Transverse colon (tissue), 4 donors: ENCODE results near the gene STAU1. TPM values are rescaled to one million over a fixed set of nuclear protein-coding genes. Genes with fewer than 3 reads are reported as not detected.
"Not testable (repeated sequence)": the region's sequence is repeated elsewhere in the genome, so short reads cannot be mapped to it uniquely, and the experiment has no call there.

Experiments
- DNase-seq: peaks from one replicate; pipeline ENCODE4 v3.0.0-alpha.2; 2019
- H3K27ac ChIP-seq, 4 donors: fragments of 200-600 bp; sonication (generic); 2 replicates each; pipeline ENCODE4 v1.5.1; 2016 to 2018; ENCODE audit warnings: inconsistent platforms in 4 of 4
- H3K27me3 ChIP-seq: fragments of 200-600 bp; sonication (generic); 2 replicates; pipeline ENCODE4 v1.5.1; 2017; ENCODE audit warnings: inconsistent platforms
- H3K36me3 ChIP-seq, 4 donors: fragments of 200-600 bp; sonication (generic); 2 replicates each; pipeline ENCODE4 v1.5.1; 2017 to 2019; ENCODE audit warnings: inconsistent platforms in 4 of 4
- H3K4me1 ChIP-seq, 4 donors: fragments of 200-600 bp; sonication (generic); 2 replicates each; pipeline ENCODE4 v1.5.1; 2017 to 2020; ENCODE audit warnings: inconsistent platforms in 4 of 4
- H3K4me3 ChIP-seq, 4 donors: fragments of 200-600 bp; sonication (generic); 1 replicate in 1 of 4; 2 replicates in 3 of 4; pipeline versions ENCODE4 v1.5.1 to v1.6.1; 2017 to 2019; ENCODE audit warnings: inconsistent platforms in 4 of 4
- H3K9me3 ChIP-seq, 2 donors: fragments of 200-600 bp; sonication (generic); 2 replicates each; pipeline ENCODE4 v1.5.1; 2017 to 2019; ENCODE audit warnings: inconsistent platforms in 2 of 2
- CTCF ChIP-seq, 5 experiments: fragments of 200-600 bp in 3 of 5; fragments of 450-650 bp in 2 of 5; sonication (generic) in 3 of 5; IDR thresholded peaks; 1 replicate in 2 of 5; 2 replicates in 3 of 5; pipeline ENCODE4 v1.5.1; 2016 to 2017; ENCODE audit warnings: antibody characterized with exemption in 5 of 5, inconsistent platforms in 3 of 5, mild to moderate bottlenecking in 2 of 5, moderate library complexity in 1 of 5
- EP300 ChIP-seq: sonication (generic); formaldehyde crosslinking; IDR thresholded peaks from one replicate; pipeline ENCODE4 v1.6.1; 2017; ENCODE audit warnings: antibody characterized with exemption, low read depth
- POLR2A ChIP-seq: fragments of 450-650 bp; IDR thresholded peaks from one replicate; pipeline ENCODE4 v1.6.1; 2016; ENCODE audit warnings: antibody characterized with exemption, mild to moderate bottlenecking, moderate library complexity
- POLR2AphosphoS5 ChIP-seq, 3 donors: sonication (generic); formaldehyde crosslinking; IDR thresholded peaks; one replicate each; pipeline ENCODE4 v1.6.1; 2016; ENCODE audit warnings: antibody characterized with exemption in 3 of 3
- WGBS, 2 donors: methylation state at CpG; one replicate each; pipeline ENCODE4 v1.1.5; 2018; ENCODE audit warnings: low coverage in 1 of 2; 5-methylcytosine and 5-hydroxymethylcytosine counted together
- in situ Hi-C, 4 donors: fragments of 200-750 bp; cut with MboI; loops; one replicate each; pipeline versions ENCODE4 v1.15.0 to v1.15.1; 2017; ENCODE audit warnings: low sequenced_read_pairs in 3 of 4, low pct_ligation_motif_present in 1 of 4, low pct_unique_long_range_greater_than_20kb in 1 of 4
- intact Hi-C: fragments of 100-400 bp; cut with DNase I; formaldehyde crosslinking; loops from one replicate; pipeline ENCODE4 v1.15.1; 2023; ENCODE audit warnings: low total_unique reads
- total RNA-seq, 4 donors: library from RNA; depleted of rRNA; stranded (reverse); fragments of >200 nt; gene quantifications; one replicate each; pipeline ENCODE4 v1.1.0, GENCODE V29; 2016

STAU1 gene
- total RNA-seq, 4 donors from 2014 or later, result 66.7 to 79.7 (median 73.3) TPM

GRCh38 chr20:49219091-49219923 is 31.2 kb upstream of the STAU1 start, which contains the start of gene DDX27:
Gene DDX27 (plus strand): TSS chr20:49219416. CDS start chr20:49219449, 33 bp downstream.
- Histone ChIP-seq H3K9me3 (no peaks in the 10 kb centered on the region), H3K4me1 (peaks cover 8 to 25% (median 19%) of the 10 kb centered on the region in 4 donors), H3K27me3 (no peaks in the 10 kb centered on the region), H3K36me3 (peaks cover 0 to 32% (median 13%) of the 10 kb centered on the region in 4 donors), H3K4me3 (peak within 1 kb of the TSS; percentile 62 to 92 (median 83)), H3K27ac (peak within 1 kb of the TSS; percentile 87 to 96 (median 93))
- TF ChIP-seq EP300 (no peak), POLR2AphosphoS5 (IDR thresholded peaks at IDR 0.05) (peak; percentile 94 to 96 (median 94)), CTCF (IDR thresholded peaks at IDR 0.05) (no peak), POLR2A (peak; percentile 88)
- intact Hi-C loops, result no loop called here
- in situ Hi-C loops, result loop anchor here (5.0 to 10.0 kb wide), 2 partner anchors 85 to 87 kb away; no protein-coding TSS in a partner anchor
- 0% methylated on average over 9 to 45 of the region's 46 CpGs for WGBS, 2 donors
- DNase-seq, result peak; percentile 99

- intact Hi-C loops, result not testable (repeated sequence)
Observed at GRCh38 chr20:49218739-49219090, 30.6 kb upstream of the STAU1 start.

GRCh38 chr20:49216991-49217578 is 29.0 kb upstream of the STAU1 start:
- in situ Hi-C loops (loop anchor here (5.0 to 10.0 kb wide), 2 partner anchors 82 to 85 kb away; no protein-coding TSS in a partner anchor), intact Hi-C loops (loop anchor here (2.0 kb wide), 1 partner anchor 84 kb away; no protein-coding TSS in a partner anchor)

More at GRCh38 chr20:49218739-49219090, 30.6 kb upstream of the STAU1 start:
- Histone ChIP-seq H3K36me3 (peaks cover 0 to 26% (median 10%) of the 10 kb centered on the region in 4 donors), H3K27ac (peak overlapping the region; percentile 87 to 96 (median 93)), H3K4me1 (peaks cover 8 to 25% (median 19%) of the 10 kb centered on the region in 4 donors), H3K4me3 (peak overlapping the region in 3 of 4 donors; percentile 62 to 91 (median 75))
- 59% methylated on average over 13 of the region's 13 CpGs; no CpG with 5 or more reads in 1 of the 2 donors for WGBS, 2 donors
- H3K27me3 ChIP-seq, H3K9me3 ChIP-seq: not testable (repeated sequence)
- in situ Hi-C loops, result loop anchor here (5.0 to 10.0 kb wide), 2 partner anchors 84 to 86 kb away; no protein-coding TSS in a partner anchor
- peak; percentile 48 for DNase-seq

GRCh38 chr20:49215232-49215631 is 27.1 kb upstream of the STAU1 start:
- TF ChIP-seq POLR2A (no peak), POLR2AphosphoS5 (IDR thresholded peaks at IDR 0.05) (no peak), EP300 (no peak), CTCF (IDR thresholded peaks at IDR 0.05) (no peak)
- no peak for DNase-seq
- Histone ChIP-seq H3K4me1 (peaks cover 4 to 18% (median 13%) of the 10 kb centered on the region in 4 donors), H3K9me3 (no peaks in the 10 kb centered on the region), H3K27me3 (no peaks in the 10 kb centered on the region), H3K4me3 (no peak overlapping the region), H3K36me3 (no peaks in the 10 kb centered on the region), H3K27ac (no peak overlapping the region)
- in situ Hi-C loops (loop anchor here (5.0 to 10.0 kb wide), 2 partner anchors 80 to 83 kb away; no protein-coding TSS in a partner anchor), intact Hi-C loops (no loop called here)
- 87 to 94% methylated on average over 3 of the region's 3 CpGs for WGBS, 2 donors

More at GRCh38 chr20:49216991-49217578, 29.0 kb upstream of the STAU1 start:
- peak overlapping the region in 3 of 4 donors; percentile 41 to 60 (median 50) for H3K27ac ChIP-seq
- peak in 1 of 3 donors; percentile 48 for TF ChIP-seq POLR2AphosphoS5 (IDR thresholded peaks at IDR 0.05)
- TF ChIP-seq CTCF (IDR thresholded peaks at IDR 0.05), result peak; percentile 88 to 96 (median 94)
- TF ChIP-seq EP300, result no peak
- no peak for TF ChIP-seq POLR2A
- H3K9me3 ChIP-seq, result no peaks in the 10 kb centered on the region
- H3K4me3 ChIP-seq, result no peak overlapping the region
- peaks cover 8 to 25% (median 19%) of the 10 kb centered on the region in 4 donors for H3K4me1 ChIP-seq
- 22 to 28% methylated on average over 9 to 11 of the region's 11 CpGs for WGBS, 2 donors
- H3K36me3 ChIP-seq, result peaks cover 0 to 9% (median 2%) of the 10 kb centered on the region in 4 donors
- DNase-seq, result peak; percentile 98
- no peaks in the 10 kb centered on the region for H3K27me3 ChIP-seq
